Activated naive CD8-positive, alpha-beta T cell treated with anti-CD3 and anti-CD28 coated beads for 36 hours (primary cell): ENCODE measurements around the gene ADD2. TPM values are rescaled to one million over a fixed set of nuclear protein-coding genes. Genes with fewer than 3 reads are reported as not detected.

ENCODE experiments used
- DNase-seq: peaks from one replicate; pipeline ENCODE4 v3.0.0; 2021
- H3K27ac Mint-ChIP-seq: one replicate; pipeline ENCODE4 v1.8.0; 2022; ENCODE audit warnings: mild to moderate bottlenecking, moderate library complexity, mixed read lengths
- H3K27me3 Mint-ChIP-seq: one replicate; pipeline ENCODE4 v1.8.0; 2022; ENCODE audit warnings: mild to moderate bottlenecking, mixed read lengths
- H3K36me3 Mint-ChIP-seq: one replicate; pipeline ENCODE4 v1.8.0; 2021; ENCODE audit warnings: mild to moderate bottlenecking, mixed read lengths
- H3K4me1 Mint-ChIP-seq: one replicate; pipeline ENCODE4 v1.8.0; 2021; ENCODE audit warnings: mixed read lengths
- H3K4me3 Mint-ChIP-seq: one replicate; pipeline ENCODE4 v1.8.0; 2022; ENCODE audit warnings: mild to moderate bottlenecking, moderate library complexity, mixed read lengths
- H3K9me3 Mint-ChIP-seq: one replicate; pipeline ENCODE4 v1.8.0; 2022; ENCODE audit warnings: mixed read lengths
- total RNA-seq, 2 experiments: library from RNA; stranded (reverse); gene quantifications; one replicate each; pipeline ENCODE4 v1.2.3, GENCODE V29; 2021

The ADD2 gene
- total RNA-seq, 2 experiments from 2014 or later, result 33.2 to 36.1 TPM

DNA sequence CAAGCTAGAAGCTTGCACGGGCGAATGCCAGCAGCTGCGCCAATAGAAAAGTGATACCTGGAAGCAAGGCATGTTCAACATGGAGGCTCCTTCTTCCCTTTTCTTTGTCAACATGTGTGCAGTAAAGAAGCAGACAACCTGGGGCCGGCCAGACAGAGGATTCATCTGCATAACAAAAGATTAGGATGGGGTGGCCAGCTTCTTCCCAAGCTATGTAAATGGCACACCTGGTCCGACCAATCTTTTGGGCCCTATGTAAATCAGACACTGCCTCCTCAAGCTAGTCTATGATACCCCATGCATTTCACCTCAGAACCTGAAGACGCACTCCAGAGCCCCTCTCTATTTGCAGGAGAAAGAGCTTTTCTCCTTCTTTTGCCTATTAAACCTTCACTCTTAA is 148.0 kb downstream of the ADD2 start:
- DNase-seq, result no peak
- Mint-ChIP-seq H3K4me3 (no peak overlapping the region), H3K36me3 (no peaks in the 10 kb centered on the region), H3K4me1 (no peaks in the 10 kb centered on the region), H3K27ac (no peak overlapping the region), H3K27me3 (peaks cover 6% of the 10 kb centered on the region), H3K9me3 (no peaks in the 10 kb centered on the region)

DNA sequence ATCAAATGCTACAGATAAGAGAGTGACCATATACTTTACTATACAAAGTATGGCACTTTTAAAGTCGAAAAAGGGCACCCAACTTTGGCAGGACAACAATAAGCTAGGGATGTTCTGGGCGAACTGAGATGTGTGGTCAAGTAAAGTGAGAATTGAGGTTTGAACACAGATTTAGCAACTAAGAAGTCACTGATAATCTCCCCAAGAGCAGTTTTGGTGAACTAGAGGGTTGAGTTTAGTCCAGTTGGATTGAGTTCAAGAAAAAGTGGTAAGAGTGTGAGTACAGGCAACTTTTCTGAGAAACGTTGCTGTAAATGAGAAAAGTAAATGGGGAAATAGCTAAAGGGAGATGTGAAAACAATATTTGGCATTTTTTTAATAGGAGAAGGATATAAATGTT is 148.8 kb downstream of the ADD2 start:
- no peak for DNase-seq
- Mint-ChIP-seq H3K27ac (no peak overlapping the region), H3K36me3 (no peaks in the 10 kb centered on the region), H3K9me3 (no peaks in the 10 kb centered on the region), H3K27me3 (peaks cover 6% of the 10 kb centered on the region), H3K4me1 (no peaks in the 10 kb centered on the region), H3K4me3 (no peak overlapping the region)

DNA sequence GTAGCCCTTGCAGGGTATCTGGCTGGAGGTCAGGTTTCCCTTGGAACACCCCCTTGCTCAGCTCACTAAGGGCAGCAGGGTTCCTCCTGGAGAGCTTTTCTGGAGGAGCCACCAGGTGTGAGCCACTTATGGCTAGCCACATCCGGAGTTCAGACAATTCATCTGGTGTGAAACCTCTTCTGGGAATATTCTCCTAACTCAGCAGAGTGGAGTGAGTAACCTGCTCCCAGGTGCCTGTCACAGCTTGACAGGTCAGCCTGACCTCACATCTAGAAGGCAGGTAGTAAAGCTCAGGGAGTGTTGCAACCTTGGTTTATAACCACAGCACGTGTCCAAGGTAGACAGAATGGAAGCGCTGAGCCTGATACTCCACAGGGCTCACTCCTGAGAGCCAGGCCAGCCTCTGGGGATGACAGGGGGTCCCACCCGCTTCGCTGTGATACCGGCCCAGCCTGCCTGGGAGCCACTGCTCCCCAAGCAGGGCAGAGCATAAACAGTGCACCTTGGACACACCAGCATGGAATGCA is 151.8 kb downstream of the ADD2 start:
- no peak overlapping the region for H3K27ac Mint-ChIP-seq
- H3K27me3 Mint-ChIP-seq, result no peaks in the 10 kb centered on the region
- no peak for DNase-seq
- no peak overlapping the region for H3K4me3 Mint-ChIP-seq
- H3K9me3 Mint-ChIP-seq, result no peaks in the 10 kb centered on the region
- no peaks in the 10 kb centered on the region for H3K36me3 Mint-ChIP-seq
- H3K4me1 Mint-ChIP-seq, result no peaks in the 10 kb centered on the region

DNA sequence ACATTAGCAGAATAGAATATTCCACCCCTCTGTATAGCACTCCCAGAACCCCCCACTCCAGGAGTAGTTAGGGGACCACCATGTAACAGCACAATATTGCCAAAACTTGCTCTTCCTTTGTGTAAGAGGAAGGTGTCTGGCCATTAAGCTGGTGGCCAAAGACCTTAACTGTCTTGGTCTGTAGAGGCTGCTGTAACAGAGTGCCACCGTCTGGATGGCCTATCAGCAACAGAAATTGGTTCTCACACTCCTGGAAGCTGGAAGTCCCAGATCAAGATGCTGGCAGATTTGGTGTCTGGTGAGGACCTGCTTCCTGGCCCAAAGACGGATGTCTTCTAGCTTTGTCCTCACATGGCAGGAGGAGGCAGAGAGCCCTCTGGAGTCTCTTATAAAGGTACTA is 152.8 kb downstream of the ADD2 start:
- Mint-ChIP-seq H3K9me3 (no peaks in the 10 kb centered on the region), H3K4me1 (no peaks in the 10 kb centered on the region), H3K27ac (no peak overlapping the region), H3K27me3 (no peaks in the 10 kb centered on the region), H3K4me3 (no peak overlapping the region), H3K36me3 (no peaks in the 10 kb centered on the region)
- no peak for DNase-seq

DNA sequence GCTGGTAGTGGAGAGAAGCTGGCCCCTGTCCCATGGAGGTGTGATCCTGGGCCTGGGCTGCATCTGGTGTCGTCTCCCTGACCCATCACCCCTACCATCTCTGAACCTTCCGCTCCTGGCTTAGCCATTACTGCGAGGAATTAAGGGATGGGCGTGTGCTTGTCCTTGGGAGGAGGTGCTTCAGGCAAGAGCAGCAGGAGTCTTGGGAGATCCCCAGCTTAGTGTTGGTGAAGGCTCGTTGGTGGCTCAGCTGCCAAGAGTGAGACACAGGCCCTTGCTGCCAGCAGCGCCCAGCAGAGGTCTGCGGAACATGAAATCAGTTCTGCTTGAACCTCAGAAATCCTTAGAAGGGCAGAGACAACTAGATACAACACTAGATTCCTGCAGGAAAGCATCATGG is 154.5 kb downstream of the ADD2 start:
- no peak for DNase-seq
- Mint-ChIP-seq H3K27ac (no peak overlapping the region), H3K9me3 (no peaks in the 10 kb centered on the region), H3K4me3 (no peak overlapping the region), H3K36me3 (no peaks in the 10 kb centered on the region), H3K27me3 (no peaks in the 10 kb centered on the region), H3K4me1 (no peaks in the 10 kb centered on the region)

DNA sequence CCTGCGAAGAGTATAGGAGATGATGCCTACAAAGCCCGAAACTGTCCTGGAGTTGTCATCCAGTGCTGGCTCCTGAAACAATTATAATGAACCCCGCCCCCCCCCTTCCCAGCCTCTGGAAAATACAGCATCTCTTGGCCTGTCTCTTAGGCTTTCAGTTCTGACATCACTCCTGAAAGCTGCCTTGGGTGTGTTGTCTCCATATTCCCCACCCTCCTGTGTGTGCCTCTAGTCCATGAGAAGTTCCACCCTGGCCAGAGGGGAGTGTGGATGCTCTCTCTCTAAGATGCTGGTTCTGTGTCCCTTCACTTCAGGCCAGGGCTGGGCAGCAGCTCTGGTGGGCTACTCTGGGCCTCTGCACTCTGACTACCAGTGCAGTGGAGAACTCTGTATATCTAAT is 155.4 kb downstream of the ADD2 start:
- Mint-ChIP-seq H3K36me3 (no peaks in the 10 kb centered on the region), H3K9me3 (no peaks in the 10 kb centered on the region), H3K27me3 (no peaks in the 10 kb centered on the region), H3K27ac (no peak overlapping the region), H3K4me1 (no peaks in the 10 kb centered on the region), H3K4me3 (no peak overlapping the region)
- DNase-seq, result no peak

DNA sequence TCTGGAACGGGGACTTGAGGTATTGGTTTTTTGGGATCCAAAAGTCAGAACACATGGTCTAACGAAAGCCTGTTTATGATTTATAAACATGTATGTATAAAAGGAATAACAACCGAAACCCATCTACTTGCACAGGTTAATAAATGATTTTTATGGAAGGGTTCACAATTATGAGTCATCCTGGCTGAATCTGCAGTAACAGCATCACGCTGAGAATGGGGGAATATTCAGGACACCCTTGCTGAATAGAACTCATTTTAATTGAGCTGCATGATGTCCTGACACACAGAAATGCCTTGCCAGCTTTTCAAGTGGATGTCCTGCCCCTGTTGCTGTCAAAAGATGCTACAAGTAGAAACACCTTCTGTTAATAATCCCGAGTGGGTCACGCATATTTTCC is 159.6 kb downstream of the ADD2 start:
- no peak overlapping the region for H3K4me3 Mint-ChIP-seq
- H3K27me3 Mint-ChIP-seq, result no peaks in the 10 kb centered on the region
- no peaks in the 10 kb centered on the region for H3K9me3 Mint-ChIP-seq
- H3K4me1 Mint-ChIP-seq, result peaks cover 2% of the 10 kb centered on the region
- H3K27ac Mint-ChIP-seq, result no peak overlapping the region
- H3K36me3 Mint-ChIP-seq, result no peaks in the 10 kb centered on the region
- DNase-seq, result no peak

DNA sequence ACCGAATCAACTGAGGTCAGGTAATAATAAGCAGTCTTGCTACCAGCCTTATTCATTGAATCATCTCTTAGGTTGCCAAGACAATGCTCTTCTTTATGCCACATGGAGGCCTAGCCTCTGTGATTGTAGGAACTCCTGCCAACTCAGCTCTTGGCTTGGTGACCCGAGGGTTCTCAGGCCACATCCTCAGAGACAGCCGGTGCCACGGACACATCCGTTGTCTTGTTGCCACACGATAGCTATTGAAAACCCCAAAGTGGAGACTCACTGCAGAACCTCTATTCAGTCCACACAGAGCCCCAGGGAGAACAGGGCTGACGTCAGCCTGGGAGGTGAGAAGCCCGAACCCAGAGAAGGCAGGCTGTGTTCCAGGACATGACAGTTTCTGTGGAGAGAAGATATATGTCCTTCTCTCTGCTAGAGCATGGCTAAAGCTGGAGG is 160.9 kb downstream of the ADD2 start:
- DNase-seq, result no peak
- Mint-ChIP-seq H3K27me3 (peaks cover 2% of the 10 kb centered on the region), H3K9me3 (no peaks in the 10 kb centered on the region), H3K27ac (no peak overlapping the region), H3K4me1 (peaks cover 5% of the 10 kb centered on the region), H3K36me3 (no peaks in the 10 kb centered on the region), H3K4me3 (no peak overlapping the region)

Other genes starting within 250 kb of the ADD2 start
- under 1 TPM; 0.06 to 0.25 TPM for gene TGFA, start 214.4 kb downstream of the ADD2 start, total RNA-seq
- gene FIGLA, start 22.4 kb upstream of the ADD2 start, total RNA-seq, result not detected
- gene CLEC4F, start 52.4 kb upstream of the ADD2 start, total RNA-seq, result not detected
- gene CD207, start 67.6 kb upstream of the ADD2 start, total RNA-seq, result not detected
- gene VAX2, start 132.4 kb upstream of the ADD2 start, total RNA-seq, result not detected
- not detected for gene ATP6V1B1, start 167.7 kb upstream of the ADD2 start, total RNA-seq
- gene ANKRD53, start 210.4 kb upstream of the ADD2 start, total RNA-seq, result under 1 TPM; 0.21 to 0.38 TPM
- 10 to 100 TPM; 81.6 to 87.2 TPM for gene TEX261, start 226.7 kb upstream of the ADD2 start, total RNA-seq